Stimulated activated CD4-positive, alpha-beta T cell treated with anti-CD3 and anti-CD28 coated beads, Interleukin-12 subunit alpha, Interleukin-12 subunit beta, amount 100 ng/mL, for 4 hours (primary cell): ENCODE results near the gene SSNA1.

Experiments used
- DNase-seq: peaks from one replicate; pipeline ENCODE4 v3.0.0-alpha.2; 2020

The SSNA1 gene

DNA sequence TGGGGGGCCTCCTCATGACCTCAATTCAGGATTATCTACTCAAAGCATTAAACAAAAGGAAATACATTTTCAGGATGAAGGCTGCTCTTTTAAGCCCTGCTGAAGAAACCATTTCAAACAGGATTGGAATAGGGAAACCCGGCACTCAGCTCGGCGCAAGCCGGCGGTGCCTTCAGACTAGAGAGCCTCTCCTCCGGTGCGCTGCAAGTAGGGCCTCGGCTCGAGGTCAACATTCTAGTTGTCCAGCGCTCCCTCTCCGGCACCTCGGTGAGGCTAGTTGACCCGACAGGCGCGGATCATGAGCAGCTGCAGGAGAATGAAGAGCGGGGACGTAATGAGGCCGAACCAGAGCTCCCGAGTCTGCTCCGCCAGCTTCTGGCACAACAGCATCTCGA lies 16.3 kb downstream of the SSNA1 start:
- DNase-seq = no peak

DNA sequence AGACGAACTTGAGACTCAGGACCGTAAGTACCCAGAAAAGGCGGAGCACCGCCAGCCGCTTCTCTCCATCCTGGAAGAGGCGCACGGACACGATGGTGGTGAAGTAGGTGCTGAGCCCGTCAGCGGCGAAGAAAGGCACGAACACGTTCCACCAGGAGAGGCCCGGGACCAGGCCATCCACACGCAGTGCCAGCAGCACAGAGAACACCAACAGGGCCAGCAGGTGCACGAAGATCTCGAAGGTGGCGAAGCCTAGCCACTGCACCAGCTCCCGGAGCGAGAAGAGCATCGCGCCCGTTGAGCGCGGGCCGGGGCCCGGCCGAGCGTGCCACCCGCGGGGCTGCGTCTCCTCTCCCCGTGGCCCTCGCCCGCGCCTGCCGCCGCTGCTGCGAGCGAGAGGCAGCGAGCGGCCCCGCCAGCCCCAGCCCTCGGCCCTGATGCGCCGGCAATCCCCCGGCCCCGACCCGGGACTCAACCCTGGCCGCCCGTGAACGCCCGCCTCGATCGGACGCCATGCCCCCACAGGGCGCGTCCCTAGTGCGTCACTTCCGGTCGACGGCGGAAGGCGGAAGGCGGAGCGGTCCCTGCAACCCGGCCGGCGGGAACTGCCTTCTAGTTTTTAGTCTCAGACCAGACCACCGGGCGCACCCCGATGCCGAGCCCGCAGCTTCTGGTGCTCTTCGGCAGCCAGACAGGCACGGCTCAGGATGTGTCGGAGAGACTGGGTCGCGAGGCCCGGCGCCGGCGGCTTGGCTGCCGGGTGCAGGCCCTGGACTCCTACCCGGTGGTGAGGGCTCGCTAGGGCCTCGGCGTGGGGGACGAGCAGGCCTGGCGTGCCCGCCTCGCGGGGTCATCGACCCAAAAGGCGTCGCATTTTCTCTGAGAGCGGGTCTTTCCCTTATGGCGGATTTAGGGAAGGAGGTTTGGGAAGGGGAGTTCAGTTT lies 16.9 kb downstream of the SSNA1 start, which contains the start of the genes NDOR1 and TMEM203:
NDOR1 (plus strand) TSS at position 575 of the 944 bp plus-strand sequence; CDS start at position 653, 78 bp downstream.
TMEM203 (minus strand) TSS at position 523 of the 944 bp plus-strand sequence; CDS start at position 289, 234 bp downstream.
- peak; percentile 94 for DNase-seq

DNA sequence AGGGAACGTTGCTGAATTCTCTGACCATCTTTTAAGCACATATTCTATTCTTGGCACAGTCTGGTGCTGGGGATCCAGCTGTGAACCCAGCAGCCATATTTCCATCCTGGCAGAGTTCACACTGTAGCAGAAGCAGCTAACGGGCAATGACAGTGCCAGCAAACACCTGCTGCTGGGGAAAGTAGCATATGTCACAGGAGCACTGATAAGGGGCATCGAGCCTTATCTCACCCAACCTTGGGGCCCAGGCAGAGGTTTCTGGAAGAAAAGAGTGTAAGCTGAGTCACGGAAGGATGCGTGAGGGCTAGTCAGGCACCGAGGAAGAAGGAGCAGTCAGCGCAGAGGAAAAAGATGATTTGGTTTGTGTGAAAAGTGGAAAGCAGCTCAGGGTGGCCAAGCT lies 18.1 kb downstream of the SSNA1 start:
- DNase-seq = no peak

DNA sequence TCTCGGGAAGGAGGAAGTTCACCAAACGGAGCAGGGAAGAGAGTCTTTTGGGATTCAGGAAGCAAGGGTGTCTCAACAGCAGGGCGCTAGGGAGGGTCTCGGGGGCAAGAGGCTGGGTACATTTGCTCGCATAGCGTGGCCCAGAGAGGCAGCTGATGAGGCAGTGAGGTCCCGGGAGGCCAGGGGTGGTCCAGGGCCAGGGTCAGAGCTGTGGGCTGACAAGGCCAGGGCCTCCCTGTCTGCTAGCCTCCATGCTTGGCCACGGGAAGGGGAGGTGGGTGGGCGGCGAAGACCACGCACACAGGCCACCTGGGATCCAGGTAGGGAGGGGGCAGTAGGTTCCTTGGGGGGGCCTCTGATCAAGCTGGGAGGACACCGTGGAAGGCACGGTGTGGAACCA lies 23.1 kb downstream of the SSNA1 start:
- no peak for DNase-seq

DNA sequence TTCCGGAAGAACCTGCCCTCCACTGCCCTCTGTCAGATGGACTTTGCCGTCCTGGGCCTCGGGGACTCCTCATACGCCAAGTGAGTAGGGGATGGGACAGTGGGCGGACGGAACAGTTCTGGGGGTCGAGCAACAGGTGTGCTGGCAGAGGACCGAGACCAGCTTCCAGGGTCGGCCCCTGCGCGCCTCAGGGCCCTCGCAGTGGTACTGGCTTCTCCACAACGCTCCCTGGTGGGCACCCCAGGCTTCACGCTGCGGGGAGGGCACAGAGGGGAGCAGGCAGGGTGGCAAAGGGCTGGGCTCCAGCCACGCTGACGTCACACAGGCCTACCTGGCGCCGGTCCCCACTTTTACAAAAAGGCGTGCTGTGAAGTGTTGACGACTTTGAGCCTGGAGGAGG lies 24.0 kb downstream of the SSNA1 start:
- no peak for DNase-seq

DNA sequence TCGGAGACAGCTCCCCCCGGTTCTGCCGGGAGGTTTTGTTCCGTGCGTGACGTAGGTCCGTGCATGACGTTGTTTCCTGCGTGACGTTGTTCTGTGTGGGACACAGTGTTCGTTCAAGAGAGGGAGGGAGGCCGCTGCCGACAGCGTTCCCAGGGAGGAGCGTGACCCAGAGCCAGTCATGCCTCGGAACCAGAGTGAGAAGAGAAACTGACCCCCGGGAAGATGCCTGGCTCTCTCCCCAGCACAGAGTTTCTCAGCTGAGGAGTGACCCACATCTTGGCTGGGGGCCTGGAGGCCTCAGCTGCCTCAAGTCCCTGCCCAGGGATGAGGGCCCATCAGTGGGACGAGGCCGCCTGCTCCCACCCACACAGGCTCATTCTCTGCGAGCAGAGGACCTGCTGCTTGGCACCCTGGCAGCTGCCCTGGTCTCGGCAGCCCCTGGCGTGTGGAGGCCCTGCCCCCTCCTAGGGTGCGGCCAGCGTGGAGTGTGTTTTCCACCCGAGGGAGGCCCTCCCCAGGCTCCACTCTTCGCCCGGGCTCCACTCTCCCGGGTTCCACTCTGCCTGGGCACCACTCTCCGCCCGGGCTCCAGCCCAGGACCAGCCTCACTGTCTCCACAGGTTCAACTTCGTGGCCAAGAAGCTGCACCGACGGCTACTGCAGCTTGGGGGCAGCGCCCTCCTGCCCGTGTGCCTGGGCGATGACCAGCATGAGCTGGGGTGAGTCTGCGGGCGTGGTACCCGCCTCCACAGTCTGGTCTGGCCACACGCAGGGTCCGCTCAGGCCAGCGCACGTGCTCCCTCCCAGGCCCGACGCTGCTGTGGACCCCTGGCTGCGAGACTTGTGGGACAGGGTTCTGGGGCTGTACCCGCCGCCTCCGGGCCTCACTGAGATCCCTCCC lies 24.9 kb downstream of the SSNA1 start:
- DNase-seq = no peak

DNA sequence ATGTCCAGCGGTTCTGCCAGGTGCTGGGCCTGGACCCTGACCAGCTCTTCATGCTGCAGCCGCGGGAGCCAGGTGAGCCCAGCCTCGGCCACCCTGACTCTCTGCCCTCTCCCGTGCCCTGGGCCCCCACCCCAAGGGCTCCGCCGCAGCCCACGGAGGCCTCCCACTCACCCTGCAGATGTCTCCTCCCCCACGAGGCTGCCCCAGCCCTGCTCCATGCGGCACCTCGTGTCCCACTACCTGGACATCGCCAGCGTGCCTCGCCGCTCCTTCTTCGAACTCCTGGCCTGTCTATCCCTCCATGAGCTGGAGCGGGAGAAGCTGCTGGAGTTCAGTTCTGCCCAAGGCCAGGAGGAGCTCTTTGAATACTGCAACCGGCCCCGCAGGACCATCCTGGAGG lies 26.1 kb downstream of the SSNA1 start:
- no peak for DNase-seq

DNA sequence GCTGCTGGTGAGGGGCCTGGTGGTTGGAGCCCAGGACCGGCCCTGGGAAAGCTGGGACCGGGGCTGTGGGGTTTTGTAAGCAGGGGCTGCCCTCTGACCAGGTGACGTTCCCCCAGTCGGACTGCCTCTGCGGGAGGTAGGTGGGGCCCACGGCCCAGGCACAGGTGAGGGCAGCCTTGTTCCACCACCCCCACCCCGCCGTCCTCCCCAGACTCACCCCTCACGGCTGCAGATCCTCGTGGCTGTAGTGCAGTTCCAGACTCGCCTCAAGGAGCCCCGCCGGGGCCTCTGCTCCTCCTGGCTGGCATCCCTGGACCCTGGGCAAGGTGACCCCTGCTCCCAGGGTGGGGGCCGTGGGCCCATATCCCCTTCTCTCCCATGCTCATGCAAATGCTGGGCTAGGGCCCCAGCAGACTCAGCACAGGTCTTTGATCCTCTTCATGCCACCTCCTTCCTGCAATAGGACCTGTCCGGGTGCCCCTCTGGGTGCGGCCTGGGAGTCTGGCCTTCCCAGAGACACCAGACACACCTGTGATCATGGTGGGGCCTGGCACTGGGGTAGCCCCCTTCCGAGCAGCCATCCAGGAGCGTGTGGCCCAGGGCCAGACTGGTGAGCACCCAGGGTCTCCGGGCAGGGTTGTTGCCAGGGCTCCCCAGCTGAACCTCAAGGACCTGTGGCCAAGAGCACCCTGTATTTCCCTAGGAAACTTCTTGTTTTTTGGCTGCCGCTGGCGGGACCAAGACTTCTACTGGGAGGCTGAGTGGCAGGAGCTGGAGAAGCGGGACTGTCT lies 26.9 kb downstream of the SSNA1 start:
- DNase-seq = no peak

DNA sequence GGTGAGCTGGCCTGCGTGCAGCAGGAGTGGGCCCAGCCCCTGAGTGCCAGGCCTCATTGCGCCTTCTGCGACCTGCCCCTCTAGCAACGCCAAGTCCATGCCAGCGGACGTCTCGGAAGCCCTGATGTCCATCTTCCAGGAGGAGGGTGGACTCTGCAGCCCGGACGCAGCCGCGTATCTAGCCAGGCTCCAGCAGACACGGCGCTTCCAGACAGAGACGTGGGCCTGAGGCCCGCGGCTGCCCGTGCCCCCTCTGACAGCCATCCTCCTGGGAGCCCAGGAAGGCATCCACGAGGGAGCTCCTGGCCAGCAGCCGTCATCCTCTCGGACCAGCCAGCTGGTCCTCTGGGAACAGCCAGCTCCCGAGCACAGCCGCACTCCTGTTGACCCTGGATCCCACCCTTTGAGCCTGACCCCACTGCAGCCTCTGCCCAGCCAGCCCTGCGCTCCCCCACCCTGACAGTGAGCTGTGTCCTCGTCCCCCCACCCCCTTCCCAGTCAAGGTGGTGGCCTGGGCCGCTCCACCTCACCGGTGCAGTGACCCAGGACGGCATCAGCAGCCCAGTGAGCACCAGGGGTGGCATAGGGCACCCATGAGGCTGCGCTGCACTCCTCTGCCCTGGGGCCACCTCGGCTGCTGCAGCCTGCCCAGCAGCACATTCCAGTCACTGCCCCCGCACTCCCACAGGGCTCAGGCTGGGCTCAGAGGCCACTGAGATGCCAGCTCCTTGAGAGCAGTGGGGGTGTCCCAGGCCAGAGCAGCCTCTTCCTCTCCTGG lies 27.9 kb downstream of the SSNA1 start:
- no peak for DNase-seq

DNA sequence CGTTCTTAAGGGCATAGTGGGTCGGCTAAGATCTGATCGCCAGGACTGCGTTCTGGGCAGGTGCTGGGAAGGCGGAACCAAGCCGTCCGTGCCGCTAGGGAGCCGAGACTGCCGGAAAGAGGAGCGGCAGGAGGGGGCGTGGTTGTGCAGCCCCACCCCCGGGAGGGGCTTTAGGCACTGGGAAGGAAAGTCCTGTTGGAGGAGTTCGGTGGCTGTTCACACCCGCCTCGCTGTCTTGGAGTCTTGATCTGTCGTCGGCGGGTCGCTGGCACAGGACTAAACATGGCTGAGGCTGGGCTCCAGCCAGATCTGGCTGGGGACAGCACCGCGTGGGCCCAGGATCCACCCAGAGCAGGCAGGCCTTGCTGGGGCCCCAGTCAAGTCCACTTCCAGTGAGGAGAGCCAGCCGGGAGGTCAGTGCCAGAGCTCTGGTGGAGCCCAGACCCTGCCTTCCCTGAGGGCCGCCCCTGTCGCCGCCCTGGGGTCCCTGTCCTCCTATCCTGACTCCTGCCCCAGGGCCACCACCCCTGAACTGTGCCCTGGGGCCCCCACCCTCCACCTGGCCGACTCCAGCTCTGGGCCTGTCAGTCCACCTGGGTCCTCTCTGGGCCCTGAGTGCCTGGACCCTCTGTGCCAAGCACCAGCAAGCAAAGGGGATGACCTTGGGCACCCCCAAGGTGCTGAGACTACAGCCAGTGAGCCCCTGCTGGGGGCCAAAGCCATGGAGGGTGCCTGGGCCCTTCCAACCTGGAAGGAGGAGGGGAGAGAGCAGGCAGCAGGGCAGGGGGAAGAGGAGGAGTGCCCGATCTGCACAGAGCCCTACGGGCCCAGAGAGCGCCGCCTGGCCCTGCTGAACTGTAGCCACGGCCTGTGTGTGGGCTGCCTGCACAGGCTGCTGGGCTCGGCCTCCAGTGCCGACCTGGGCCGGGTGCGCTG lies 29.1 kb downstream of the SSNA1 start:
- no peak for DNase-seq

DNA sequence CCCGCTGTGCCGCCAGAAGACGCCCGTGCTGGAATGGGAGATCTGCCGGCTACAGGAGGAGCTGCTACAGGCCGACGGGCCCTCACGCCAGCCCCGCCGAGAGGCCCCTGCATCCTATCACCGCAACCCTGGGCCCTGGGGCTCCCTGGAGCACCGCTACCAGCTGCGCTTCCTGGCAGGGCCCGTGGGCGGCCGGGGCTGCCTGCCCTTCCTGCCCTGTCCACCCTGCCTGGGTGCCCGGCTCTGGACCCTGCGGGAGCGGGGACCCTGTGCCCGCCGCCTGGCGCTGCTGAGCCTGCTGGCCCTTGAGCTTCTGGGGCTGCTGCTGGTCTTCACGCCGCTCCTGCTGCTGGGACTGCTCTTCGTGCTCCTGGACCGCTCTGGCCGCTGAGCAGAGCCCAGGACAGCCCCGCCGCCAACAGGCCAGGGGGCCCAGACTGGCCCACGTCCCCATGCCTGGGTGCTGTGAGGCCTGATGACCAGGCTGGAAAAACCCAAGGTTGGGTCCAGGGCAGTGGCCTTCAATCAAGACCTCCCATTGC lies 29.8 kb downstream of the SSNA1 start:
- no peak for DNase-seq

DNA sequence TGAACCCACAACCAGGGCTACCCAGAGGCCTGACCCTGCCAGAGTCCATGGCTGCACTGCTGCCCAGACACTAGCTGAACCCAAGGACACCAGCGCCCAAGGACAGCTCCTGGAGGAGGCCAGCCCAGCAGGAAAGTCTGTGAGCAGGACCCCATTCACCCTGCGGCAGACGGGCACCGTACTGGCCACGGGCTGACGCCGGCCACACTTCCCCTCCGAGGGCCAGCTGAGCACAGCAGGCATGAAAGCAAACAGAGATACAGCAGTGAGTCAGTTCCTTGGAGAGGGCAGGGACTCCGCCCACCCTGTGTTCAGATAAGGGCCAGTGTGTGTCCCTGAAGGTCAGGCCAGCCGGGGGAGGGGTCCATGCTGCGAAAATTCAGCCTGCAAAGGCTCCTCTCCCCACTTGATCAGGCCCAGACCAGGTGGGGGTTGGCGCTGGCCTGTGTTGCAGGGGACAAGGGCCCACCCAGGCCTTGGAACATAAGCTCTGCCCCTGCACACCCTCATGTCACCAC lies 30.3 kb downstream of the SSNA1 start:
- no peak for DNase-seq

DNA sequence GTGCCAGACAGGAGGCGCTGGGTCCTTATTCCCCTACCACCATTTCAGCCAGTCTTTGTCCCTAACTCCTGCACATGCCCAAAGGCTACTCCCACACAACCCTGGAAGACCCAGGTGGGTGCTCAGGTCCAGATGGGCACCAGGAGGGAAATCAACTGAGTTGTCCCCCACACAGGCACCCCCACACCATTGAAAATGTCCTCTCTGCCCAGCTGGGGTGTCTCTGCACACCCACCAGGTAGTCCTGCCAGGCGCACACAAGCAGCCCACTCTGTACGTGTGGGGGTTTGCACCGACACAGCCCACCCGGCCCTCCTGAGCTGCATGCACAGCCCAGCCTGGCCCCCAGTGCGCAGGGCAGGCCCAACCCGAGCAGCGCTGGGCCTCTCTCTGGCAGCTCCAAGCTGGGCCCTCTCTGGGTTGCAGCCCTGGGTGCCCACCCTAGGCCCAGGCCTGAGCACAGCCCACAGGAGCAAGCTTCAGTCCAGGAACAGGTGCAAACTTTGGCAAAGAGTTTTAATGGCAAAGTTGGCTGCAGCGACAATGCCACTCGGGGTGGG lies 31.4 kb downstream of the SSNA1 start:
- DNase-seq = no peak

DNA sequence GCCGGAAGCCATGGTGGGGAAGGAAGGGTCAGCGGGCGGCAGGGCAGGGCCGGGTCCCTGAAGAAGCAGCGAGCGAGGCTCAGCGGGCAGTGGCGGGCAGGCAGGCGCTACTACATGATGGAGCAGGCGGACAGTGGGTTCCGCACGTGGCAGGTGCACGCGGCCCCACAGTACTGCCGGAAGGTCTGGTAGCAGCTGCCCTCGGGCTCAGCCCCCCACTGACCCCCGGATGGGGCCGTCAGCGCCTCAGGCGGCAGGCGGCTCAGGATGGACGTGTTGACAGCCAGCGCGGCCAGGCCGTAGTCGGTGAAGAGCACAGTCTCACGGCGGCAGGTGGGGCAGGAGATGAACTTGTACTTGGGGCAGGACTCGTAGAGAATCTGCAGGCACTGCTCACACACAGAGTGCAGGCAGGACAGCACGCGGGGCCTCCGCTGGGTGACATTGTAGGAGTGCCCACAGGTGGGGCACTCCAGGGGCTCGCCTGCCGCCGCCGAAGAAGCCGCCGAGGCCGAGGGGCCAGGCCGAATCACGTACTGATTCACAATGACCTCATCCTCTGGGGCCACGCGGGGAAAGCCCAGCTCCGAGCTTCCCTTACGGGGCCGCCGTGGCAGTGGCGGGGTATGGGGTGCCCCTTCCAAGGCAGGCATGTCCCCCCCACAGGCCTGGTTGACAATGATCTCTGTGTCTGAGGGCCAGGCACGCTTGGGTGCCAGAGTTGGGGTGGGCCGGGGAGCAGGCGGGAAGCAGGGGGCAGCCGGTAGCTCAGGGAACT lies 32.0 kb downstream of the SSNA1 start:
- no peak for DNase-seq

DNA sequence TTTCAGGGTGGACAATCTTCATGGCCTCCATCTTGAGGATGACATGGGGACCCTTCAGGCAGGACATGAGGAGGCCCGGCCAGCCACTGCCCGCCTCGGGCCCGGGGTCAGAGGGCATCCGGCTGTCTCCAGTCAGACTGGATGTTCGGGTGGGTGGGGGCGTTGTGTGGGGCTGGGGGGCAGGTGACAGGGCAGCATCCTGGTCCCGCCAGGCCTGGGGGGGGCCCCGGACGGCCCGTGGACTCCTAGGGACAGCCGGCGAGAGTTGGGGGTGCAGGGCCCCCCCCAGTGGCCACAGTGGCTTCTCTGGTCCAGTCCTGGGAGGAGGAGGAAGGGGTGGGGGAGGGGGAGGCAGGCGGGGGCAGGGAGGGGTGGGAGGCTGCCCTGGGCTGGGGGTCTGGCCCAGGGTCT lies 32.6 kb downstream of the SSNA1 start:
- no peak for DNase-seq

DNA sequence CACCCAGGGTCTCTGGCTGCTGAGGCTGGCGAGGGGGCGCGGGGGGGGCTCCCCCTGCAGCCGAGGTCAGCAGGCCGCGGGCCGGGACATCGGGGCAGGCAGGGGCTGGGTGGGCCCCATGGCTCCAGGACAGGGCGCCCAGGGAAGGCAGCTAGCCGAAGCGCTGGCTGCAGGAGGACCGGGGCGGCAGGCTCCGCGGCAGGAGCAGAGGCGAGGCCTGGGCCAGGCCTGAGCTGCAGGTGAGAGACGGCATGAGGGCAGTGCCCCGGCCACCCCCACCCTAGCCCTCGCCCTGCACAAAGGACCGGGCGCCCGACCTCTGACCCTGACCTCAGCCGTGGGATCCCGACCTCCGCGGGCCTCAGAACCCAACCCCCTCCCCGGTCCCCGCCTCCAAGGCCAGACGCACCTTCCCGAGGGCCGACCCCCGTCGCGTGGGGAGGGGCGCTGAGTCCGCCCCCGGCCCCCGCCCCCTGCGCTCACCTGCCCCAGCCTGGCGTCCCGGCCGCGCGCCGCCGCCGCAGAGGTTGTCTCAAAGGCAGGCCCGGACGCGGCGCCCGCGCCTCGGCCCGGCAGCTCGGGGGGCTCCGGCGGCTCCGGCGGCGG lies 33.1 kb downstream of the SSNA1 start:
- DNase-seq = no peak

DNA sequence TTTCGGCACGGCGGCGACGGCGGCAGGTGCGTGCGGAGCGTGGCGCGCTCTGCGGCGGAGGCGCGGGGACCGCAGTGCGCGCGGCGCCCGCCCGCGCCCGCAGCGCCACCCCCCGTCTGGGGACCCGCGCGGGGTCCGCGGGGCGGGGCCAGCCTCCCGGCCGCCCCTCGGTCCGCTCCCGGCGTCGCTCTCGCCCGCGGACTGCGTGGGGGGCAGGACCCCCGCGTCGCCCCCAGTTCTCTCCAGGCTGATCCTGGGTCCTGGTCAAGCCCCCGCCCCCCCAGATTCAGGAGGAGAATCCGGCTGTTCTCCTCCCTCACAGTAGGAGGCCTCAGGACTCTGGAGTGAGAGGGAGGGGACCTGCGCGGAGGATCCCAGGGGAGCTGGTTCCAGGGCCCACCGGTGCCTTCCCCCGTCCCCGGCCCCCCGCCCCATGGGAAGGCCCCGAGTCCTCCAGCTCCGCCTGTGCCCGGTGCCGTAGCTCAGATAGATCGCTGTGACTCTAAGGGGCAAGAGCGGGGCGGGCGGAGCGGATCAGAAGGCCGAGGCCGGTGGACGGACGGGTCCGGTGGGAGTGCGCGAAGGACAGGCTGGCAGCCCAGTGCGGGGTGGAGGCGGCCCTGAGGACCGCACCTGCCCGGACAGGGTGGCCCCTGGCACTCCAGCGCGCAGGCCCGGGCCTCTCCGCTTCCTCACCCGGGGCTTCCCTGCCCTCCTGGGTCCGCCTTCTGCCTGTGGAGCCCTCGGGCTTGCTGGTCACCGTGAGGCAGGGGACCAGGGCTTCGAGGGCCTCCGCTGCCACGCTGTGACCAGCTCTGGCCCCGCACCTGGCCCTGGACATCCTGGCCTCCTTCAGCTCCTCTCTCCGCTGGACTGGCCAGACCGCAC lies 34.0 kb downstream of the SSNA1 start, which contains the start of gene RNF208:
RNF208 (minus strand) TSS at position 51 of the 888 bp plus-strand sequence. CDS start 1,028 bp downstream, outside the sequence.
- DNase-seq = no peak
